GM12872 (cell line): Measurements from ENCODE around the gene ILKAP.

ENCODE experiments used
- TF ChIP-seq, protein P1 (sequence below): IDR thresholded peaks from 3 replicates; pipeline ENCODE4 v1.5.1; 2011; ENCODE audit warnings: low read depth, mild to moderate bottlenecking, low read length, moderate library complexity; ENCODE audit not compliant: insufficient read depth

The ILKAP gene

DNA sequence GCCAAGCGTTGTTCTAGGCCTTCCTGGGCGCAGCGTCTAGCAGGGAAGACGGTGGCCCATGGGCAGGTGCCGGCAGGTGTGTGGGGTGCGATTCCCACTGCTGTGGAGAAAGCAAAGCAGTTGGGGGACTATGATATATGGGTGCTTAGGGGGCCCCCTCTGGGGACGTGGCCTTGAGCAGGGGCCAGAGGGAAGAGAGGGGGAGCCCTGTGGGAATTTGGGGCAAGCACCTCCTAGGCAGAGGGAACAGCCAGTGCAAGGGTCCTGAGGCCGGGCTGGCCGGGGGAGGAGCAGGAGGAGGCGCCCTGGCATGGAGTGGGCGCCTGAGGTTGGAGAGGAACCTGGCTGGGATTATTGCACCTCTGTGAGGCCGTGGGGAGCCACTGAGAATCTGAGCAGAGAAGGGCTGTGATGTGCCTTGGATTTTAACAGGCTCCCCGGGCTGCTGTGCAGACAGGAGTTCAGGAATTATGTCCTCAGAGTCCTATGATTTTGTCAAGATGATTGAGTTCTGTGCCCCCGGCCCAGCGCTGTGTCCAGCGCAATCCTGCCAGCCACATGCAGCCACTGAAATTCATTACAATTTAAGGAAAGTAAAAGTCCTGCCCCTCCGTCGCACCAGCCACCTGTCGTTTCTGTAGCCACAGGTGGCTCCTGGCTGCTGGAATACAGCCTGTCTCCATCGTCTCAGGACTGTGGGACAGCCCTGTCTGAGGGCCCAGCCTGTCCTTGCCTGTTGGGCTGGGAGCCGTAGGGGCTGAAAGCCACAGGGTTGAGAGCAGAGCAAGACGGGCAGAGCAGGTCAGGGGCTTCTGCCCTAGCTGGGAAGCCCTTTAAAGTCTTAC lies 74.1 kb downstream of the ILKAP start:
- TF ChIP-seq, protein P1, sequence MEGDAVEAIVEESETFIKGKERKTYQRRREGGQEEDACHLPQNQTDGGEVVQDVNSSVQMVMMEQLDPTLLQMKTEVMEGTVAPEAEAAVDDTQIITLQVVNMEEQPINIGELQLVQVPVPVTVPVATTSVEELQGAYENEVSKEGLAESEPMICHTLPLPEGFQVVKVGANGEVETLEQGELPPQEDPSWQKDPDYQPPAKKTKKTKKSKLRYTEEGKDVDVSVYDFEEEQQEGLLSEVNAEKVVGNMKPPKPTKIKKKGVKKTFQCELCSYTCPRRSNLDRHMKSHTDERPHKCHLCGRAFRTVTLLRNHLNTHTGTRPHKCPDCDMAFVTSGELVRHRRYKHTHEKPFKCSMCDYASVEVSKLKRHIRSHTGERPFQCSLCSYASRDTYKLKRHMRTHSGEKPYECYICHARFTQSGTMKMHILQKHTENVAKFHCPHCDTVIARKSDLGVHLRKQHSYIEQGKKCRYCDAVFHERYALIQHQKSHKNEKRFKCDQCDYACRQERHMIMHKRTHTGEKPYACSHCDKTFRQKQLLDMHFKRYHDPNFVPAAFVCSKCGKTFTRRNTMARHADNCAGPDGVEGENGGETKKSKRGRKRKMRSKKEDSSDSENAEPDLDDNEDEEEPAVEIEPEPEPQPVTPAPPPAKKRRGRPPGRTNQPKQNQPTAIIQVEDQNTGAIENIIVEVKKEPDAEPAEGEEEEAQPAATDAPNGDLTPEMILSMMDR, result no peak

DNA sequence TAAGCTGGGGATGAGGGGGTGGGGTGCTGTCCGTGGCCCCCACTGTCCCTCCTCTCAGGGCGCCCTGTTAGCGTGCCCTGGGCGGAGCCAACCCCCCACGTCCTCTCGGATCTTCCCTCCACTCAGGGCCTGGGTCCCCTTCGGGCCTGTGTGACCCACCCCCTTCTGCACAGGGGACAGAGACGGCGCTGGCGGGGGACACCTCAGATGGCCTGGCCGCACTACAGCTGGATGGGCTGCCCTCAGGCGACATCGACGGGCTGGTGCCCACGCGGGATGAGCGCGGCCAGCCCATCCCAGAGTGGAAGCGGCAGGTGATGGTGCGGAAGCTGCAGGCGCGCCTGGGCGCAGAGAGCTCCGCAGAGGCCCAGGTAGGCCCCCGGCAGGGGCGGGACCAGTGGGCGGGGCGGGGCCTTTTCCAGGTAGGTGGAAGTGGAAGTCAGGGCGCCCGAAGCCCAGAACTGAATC lies 74.9 kb downstream of the ILKAP start:
- TF ChIP-seq, protein P1, result no peak

DNA sequence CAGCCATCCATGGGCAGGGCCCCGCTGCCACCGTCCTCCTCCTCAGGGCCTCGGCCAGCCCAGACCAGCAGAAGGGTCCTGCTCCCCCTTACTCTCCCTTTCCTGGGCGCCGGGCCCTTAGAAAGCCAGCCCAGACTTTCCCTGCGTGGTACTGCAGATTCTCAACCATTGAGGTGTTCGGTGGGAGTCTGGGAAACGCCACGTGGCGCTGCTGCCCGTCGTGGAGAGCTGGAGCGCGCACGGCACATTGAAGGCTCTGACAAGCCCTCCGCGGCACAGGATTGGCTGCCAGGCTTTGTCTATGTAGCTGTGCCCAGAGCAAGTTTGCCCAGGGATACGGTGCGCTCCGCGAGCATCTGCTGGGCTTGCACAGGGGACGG lies 75.4 kb downstream of the ILKAP start:
- TF ChIP-seq, protein P1, result no peak

DNA sequence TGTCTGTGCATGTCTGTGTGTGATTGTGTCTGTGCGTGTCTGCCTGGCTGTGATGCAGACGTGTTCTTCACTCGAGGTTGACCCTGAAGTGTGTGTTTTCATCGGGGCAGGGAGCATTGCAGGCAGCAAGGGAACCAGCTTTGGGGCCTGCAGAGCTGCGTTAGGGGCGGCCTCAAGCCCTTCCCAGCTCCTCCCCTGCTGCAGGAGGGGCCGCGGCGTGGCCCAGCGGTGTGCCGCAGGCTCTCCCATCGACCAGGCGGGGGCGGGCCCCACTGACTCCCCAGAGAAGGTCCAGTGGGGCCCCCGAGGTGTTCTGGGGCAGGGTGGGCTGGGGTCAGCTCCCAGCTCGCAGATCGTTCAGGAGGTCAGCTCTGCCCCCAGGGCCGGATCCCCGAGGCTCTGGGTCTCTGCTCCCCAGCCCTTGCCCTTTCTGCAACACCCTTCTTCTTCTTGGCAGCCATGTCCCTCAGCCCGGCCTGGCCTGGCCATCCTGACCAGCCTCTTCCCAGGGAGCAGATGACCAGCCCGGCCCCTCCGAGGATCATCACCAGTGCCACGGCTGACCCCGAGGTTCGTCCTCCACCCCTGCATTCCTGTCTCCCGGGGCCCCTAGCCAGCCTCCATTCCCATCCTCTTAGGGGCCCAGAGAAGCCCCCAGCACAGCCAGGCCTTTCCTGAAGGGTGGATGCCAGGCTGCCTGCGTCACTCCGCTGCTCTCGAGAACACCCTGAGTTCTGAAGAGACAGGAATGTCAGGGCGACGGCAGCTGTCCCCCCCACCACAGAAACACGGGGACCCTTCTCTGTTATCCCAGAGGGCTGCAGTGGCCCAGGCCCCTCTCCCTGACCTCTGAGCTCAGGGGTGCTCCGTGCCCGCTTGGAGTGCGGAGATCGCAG lies 76.1 kb downstream of the ILKAP start:
- TF ChIP-seq, protein P1, result no peak

DNA sequence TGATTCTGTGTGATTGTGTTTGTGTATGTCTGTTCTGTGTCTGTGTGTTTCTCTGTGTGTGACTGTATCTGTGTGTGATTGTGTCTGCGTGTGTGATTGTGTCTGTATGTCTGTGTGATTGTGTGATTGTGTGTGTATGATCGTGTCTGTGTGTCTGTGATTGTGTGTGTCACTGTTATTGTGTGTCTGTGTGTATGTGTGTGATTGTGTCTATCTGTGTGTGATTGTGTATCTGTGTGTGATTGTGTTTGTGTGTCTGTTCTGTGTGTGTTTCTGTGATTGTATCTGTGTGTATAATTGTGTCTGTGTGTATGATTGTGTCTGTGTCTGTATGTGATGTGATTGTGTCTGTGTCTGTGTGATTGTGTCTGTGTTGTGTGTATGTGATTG lies 76.7 kb downstream of the ILKAP start:
- TF ChIP-seq, protein P1, result no peak

DNA sequence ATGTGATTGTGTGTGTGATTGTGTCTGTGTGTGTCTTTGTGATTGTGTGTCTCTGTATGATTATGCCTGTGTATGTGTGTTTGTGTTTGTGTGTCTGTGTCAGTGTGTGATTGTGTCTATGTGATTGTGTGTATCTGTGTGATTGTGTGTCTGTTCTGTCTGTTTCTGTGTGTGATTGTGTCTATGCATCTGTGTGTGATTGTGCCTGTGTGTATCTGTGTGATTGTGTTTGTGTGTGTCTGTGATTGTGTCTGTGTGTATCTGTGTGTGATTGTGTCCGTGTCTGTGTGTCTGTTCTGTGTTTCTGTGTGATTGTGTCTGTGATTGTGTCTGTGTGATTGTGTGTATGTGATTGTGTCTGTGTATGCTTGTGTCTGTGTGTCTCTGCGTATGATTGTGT lies 77.2 kb downstream of the ILKAP start:
- TF ChIP-seq, protein P1, result no peak

DNA sequence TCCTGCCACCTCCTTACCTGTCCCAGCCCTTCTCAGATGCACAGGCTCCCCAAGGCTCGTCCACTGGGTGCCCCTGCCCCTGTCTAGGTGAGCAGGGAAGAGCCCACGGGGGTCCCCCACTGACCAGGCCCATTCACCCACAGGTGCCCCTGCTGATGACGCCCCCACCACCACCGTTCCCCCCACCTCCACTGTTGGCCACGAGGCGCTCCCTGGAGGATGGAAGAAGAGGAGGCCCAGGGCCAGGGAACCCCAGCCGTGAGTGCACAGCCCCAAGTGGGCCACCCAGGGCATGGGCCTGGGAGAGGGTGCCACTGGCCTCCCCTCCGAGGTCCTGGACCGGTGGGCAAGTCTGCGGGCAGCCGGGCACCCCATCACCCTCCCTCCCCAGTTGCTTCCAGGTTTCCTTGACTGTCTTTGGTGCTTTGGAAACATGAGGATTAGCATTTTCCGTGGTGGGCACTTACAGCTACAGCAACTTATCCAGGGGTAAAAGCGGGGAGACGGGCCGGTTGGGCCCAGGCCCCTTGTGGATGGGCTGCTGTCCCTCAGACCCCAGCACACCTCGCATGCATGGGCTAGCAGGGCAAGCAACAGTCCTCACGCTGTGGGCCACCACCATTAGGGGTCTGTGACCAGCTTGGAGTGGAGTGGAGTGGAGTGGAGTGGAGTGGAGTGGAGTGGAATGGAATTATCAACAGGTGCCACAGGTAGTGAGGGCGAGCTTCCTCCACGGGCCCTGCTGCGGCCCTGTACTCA lies 78.2 kb downstream of the ILKAP start:
- TF ChIP-seq, protein P1, result no peak
